Peyer's patch (tissue), 4 donors: ENCODE results near the gene ATP11A. TPM values are rescaled to one million over a fixed set of nuclear protein-coding genes. Genes with fewer than 3 reads are reported as not detected.

Experiments used
- DNase-seq, 3 donors: peaks; one replicate each; pipeline ENCODE4 v3.0.0-alpha.2; 2017 to 2019
- H3K27ac ChIP-seq, 4 donors: fragments of 200-600 bp; sonication (generic); one replicate each; pipeline ENCODE4 v1.5.1; 2016 to 2019
- H3K27me3 ChIP-seq, 2 donors: fragments of 200-600 bp; sonication (generic); one replicate each; pipeline ENCODE4 v1.5.1; 2019
- H3K36me3 ChIP-seq, 3 donors: fragments of 200-600 bp; sonication (generic); one replicate each; pipeline ENCODE4 v1.5.1; 2016 to 2019
- H3K4me1 ChIP-seq, 4 donors: fragments of 200-600 bp; sonication (generic); one replicate each; pipeline ENCODE4 v1.5.1; 2016 to 2019
- H3K4me3 ChIP-seq, 4 donors: fragments of 200-600 bp; sonication (generic); 1 replicate in 3 of 4; 2 replicates in 1 of 4; pipeline ENCODE4 v1.5.1; 2016 to 2019; ENCODE audit warnings: mild to moderate bottlenecking in 1 of 4
- H3K9me3 ChIP-seq, 4 donors: fragments of 200-600 bp; sonication (generic); one replicate each; pipeline ENCODE4 v1.5.1; 2016 to 2019; ENCODE audit warnings: mild to moderate bottlenecking in 1 of 4
- CTCF ChIP-seq, 6 experiments: fragments of 450-650 bp in 4 of 6; fragments of 200-600 bp in 2 of 6; sonication (generic) in 1 of 6; IDR thresholded peaks; one replicate each; pipeline ENCODE4 v1.5.1; 2017 to 2019; ENCODE audit warnings: antibody characterized with exemption in 6 of 6, mild to moderate bottlenecking in 3 of 6, moderate library complexity in 1 of 6
- POLR2A ChIP-seq, 2 donors: fragments of 450-650 bp; IDR thresholded peaks; one replicate each; pipeline ENCODE4 v1.5.1; 2017; ENCODE audit warnings: antibody characterized with exemption in 2 of 2, mild to moderate bottlenecking in 2 of 2, moderate library complexity in 2 of 2
- total RNA-seq, 4 donors: library from RNA; depleted of rRNA; stranded (reverse); fragments of >200 nt; gene quantifications; one replicate each; pipeline ENCODE4 v1.1.0, GENCODE V29; 2016

ATP11A gene
- total RNA-seq, 4 donors from 2014 or later, result 33.1 to 64.2 (median 53.7) TPM

GRCh38 chr13:112931028-112931934 is 241.4 kb downstream of the ATP11A start:
- no peaks in the 10 kb centered on the region for H3K36me3 ChIP-seq
- H3K27ac ChIP-seq, result peak overlapping the region in 3 of 4 donors; percentile 26 to 76 (median 32)
- peak overlapping the region in 2 of 4 donors; percentile 19 to 43 for H3K4me3 ChIP-seq
- H3K4me1 ChIP-seq, result peaks cover 0 to 26% (median 2%) of the 10 kb centered on the region in 4 donors
- TF ChIP-seq CTCF (IDR thresholded peaks at IDR 0.05), result peak in 4 of 6 experiments; percentile 29 to 83 (median 72)
- no peak for TF ChIP-seq POLR2A (IDR thresholded peaks at IDR 0.05)
- H3K9me3 ChIP-seq, result no peaks in the 10 kb centered on the region
- peak in 2 of 3 donors; percentile 74 to 79 for DNase-seq
- H3K27me3 ChIP-seq, result no peaks in the 10 kb centered on the region

GRCh38 chr13:112932971-112933370 is 243.1 kb downstream of the ATP11A start:
- no peak for DNase-seq
- H3K27ac ChIP-seq, result no peak overlapping the region
- no peak for TF ChIP-seq POLR2A (IDR thresholded peaks at IDR 0.05)
- TF ChIP-seq CTCF (IDR thresholded peaks at IDR 0.05), result no peak
- H3K27me3 ChIP-seq, result no peaks in the 10 kb centered on the region
- no peak overlapping the region for H3K4me3 ChIP-seq
- no peaks in the 10 kb centered on the region for H3K9me3 ChIP-seq
- no peaks in the 10 kb centered on the region for H3K36me3 ChIP-seq
- H3K4me1 ChIP-seq, result peaks cover 0 to 26% (median 2%) of the 10 kb centered on the region in 4 donors

GRCh38 chr13:112933649-112934048 is 243.8 kb downstream of the ATP11A start:
- Histone ChIP-seq H3K9me3 (no peaks in the 10 kb centered on the region), H3K27ac (no peak overlapping the region), H3K4me1 (peaks cover 0 to 20% (median 2%) of the 10 kb centered on the region in 4 donors), H3K4me3 (no peak overlapping the region), H3K36me3 (no peaks in the 10 kb centered on the region), H3K27me3 (no peaks in the 10 kb centered on the region)
- TF ChIP-seq CTCF (IDR thresholded peaks at IDR 0.05) (no peak), POLR2A (IDR thresholded peaks at IDR 0.05) (no peak)
- no peak for DNase-seq

GRCh38 chr13:112934078-112934477 is 244.2 kb downstream of the ATP11A start:
- H3K27me3 ChIP-seq, result no peaks in the 10 kb centered on the region
- H3K27ac ChIP-seq, result no peak overlapping the region
- no peak for TF ChIP-seq CTCF (IDR thresholded peaks at IDR 0.05)
- TF ChIP-seq POLR2A (IDR thresholded peaks at IDR 0.05), result no peak
- no peaks in the 10 kb centered on the region for H3K9me3 ChIP-seq
- peaks cover 0 to 16% (median 2%) of the 10 kb centered on the region in 4 donors for H3K4me1 ChIP-seq
- H3K4me3 ChIP-seq, result no peak overlapping the region
- H3K36me3 ChIP-seq, result no peaks in the 10 kb centered on the region
- no peak for DNase-seq

Other genes with a start within 250 kb of the ATP11A start
- gene TUBGCP3, start 101.9 kb upstream of the ATP11A start, total RNA-seq, result 10 to 100 TPM; 32.2 to 75.9 (median 43.6) TPM